ENCODE data around the gene CDH24. TPM values are rescaled to one million over a fixed set of nuclear protein-coding genes. Genes with fewer than 3 reads are reported as not detected.

CDH24 gene
- total and polyA plus RNA-seq, 12 donors, result 0.57 to 9.1 (median 1.6) TPM

DNA sequence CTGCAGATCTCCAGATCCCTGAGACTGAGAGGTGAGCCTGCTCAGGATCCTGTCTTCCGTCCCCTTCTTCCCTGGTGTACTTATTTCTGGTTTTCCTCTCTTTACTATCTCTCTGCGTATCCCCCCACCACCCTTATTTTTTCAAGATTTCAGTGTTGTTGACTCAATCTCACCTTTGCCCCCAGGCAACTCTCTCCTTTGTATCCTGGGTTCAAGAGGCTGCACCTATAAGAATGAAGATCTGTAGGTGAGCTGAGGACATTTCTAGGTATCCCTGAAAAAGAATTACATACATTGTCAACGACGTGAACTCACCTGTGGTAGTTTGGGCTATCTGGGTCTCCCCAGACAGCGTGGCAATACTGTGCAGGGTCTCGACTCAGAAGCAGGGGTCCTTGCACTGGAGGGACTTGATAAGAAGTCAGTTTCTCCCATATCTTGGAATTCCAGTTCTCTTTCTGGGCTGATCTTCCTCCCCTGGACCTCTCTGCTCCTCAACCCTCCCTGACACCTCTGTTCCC, 46.8 kb upstream of the CDH24 start:
- WGBS, 2 donors, result 78 to 83% methylated on average over 6 of the region's 6 CpGs
- intact Hi-C loops (cut with DNase I), result no loop called here
- DNase-seq (no peak), ATAC-seq (no peak)
- Histone ChIP-seq H3K4me1 (peaks cover 0 to 16% (median 5%) of the 10 kb centered on the region in 9 donors), H3K27ac (no peak overlapping the region), H3K27me3 (no peaks in the 10 kb centered on the region), H3K36me3 (peaks cover 0 to 6% (median under 1%) of the 10 kb centered on the region in 9 donors), H3K4me3 (no peak overlapping the region), H3K9me3 (no peaks in the 10 kb centered on the region)
- TF ChIP-seq, protein P1, sequence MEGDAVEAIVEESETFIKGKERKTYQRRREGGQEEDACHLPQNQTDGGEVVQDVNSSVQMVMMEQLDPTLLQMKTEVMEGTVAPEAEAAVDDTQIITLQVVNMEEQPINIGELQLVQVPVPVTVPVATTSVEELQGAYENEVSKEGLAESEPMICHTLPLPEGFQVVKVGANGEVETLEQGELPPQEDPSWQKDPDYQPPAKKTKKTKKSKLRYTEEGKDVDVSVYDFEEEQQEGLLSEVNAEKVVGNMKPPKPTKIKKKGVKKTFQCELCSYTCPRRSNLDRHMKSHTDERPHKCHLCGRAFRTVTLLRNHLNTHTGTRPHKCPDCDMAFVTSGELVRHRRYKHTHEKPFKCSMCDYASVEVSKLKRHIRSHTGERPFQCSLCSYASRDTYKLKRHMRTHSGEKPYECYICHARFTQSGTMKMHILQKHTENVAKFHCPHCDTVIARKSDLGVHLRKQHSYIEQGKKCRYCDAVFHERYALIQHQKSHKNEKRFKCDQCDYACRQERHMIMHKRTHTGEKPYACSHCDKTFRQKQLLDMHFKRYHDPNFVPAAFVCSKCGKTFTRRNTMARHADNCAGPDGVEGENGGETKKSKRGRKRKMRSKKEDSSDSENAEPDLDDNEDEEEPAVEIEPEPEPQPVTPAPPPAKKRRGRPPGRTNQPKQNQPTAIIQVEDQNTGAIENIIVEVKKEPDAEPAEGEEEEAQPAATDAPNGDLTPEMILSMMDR (IDR thresholded peaks at IDR 0.05), result no peak

DNA sequence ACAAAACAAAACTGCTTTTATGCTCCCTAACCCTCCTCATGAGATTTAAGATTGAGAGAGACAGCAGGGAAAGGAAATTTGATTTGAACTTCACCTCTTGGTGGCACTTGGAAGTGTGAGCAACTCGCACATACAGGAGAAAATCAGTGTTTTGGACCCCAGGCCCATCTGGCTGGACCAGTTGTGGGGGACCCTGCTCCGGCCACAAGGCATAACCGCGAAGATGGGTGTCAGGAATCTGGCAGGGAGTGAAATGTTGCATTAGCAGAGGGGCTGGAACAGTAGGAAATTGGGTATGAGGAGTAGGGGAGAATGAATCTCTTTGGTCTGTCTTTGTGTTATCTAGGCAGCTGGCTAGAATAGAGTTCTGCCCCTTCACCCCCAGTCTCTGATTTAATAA, 46.3 kb upstream of the CDH24 start:
- no peak for ATAC-seq
- intact Hi-C loops (cut with DNase I), result no loop called here
- 84 to 92% methylated on average over 4 of the region's 4 CpGs for WGBS, 2 donors

DNA sequence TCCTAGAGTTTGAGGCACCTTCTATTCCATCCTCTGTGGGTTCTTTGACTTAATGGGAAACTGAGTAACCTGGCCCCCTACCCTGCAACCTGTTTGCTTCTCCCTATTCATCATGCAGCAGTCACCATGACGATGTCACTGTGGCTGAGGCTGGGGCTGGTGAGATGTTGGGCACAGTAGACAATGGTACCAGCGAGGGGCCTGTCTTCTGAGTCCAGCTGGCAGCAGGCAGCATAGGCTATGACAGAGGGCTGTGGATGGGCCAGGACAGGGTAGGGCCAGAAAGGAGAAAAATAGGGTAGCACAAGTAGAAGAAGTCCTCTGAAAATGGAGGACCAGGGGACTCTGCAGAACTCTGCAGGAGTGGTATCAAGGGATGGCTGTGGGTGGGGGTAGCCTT, 45.5 kb upstream of the CDH24 start:
- Histone ChIP-seq H3K9me3 (no peaks in the 10 kb centered on the region), H3K4me1 (peaks cover 0 to 23% (median 12%) of the 10 kb centered on the region in 9 donors), H3K27ac (no peak overlapping the region), H3K27me3 (no peaks in the 10 kb centered on the region), H3K36me3 (peaks cover 0 to 19% (median 14%) of the 10 kb centered on the region in 9 donors), H3K4me3 (no peak overlapping the region)
- TF ChIP-seq, protein P1 (IDR thresholded peaks at IDR 0.05), result no peak
- WGBS, 2 donors, result 90 to 96% methylated on average over 2 of the region's 2 CpGs
- ATAC-seq (no peak), DNase-seq (no peak)
- intact Hi-C loops (cut with DNase I), result no loop called here

More for the DNA sequence above, 46.3 kb upstream of the CDH24 start:
- DNase-seq, result no peak
- TF ChIP-seq, protein P1 (IDR thresholded peaks at IDR 0.05), result no peak
- H3K4me3 ChIP-seq, result no peak overlapping the region
- H3K36me3 ChIP-seq, result peaks cover 0 to 11% (median 6%) of the 10 kb centered on the region in 9 donors
- no peaks in the 10 kb centered on the region for H3K9me3 ChIP-seq
- peaks cover 0 to 19% (median 8%) of the 10 kb centered on the region in 9 donors for H3K4me1 ChIP-seq
- H3K27me3 ChIP-seq, result no peaks in the 10 kb centered on the region
- H3K27ac ChIP-seq, result no peak overlapping the region

DNA sequence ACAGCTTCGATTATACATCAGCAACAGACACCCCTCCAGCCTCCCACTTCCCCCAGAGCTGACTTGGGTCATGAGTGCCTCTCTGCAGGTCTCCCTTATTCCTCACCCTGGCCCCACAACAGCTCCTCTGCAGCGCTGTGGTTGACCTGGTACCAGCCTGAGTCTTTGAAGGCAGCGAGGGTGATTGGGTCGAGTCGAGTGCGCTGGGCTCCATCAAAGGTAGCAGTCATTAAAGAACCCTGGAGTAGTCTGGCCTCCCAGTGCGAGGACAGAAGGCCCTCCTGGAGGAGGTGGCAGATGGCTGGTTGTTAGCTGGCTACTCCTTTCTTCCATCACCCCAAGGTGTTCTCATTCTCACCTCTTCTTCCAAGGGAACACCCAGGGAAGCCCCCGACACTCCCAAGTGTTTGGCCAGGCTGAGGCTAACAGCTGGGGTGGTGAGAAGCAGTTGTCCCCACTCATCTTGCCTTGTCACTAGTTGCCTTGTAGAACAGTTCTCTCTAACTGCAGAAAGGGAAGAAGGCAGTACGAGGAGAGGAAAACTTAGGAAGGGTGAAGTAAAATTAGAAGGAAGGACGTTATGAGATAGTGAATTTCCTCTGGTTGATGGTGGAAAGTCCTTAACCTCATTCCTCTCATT, 44.8 kb upstream of the CDH24 start:
- 81 to 84% methylated on average over 10 of the region's 10 CpGs for WGBS, 2 donors
- Histone ChIP-seq H3K27ac (no peak overlapping the region), H3K4me1 (peaks cover 0 to 30% (median 19%) of the 10 kb centered on the region in 9 donors), H3K27me3 (no peaks in the 10 kb centered on the region), H3K4me3 (no peak overlapping the region), H3K36me3 (peaks cover 0 to 26% (median 15%) of the 10 kb centered on the region in 9 donors), H3K9me3 (no peaks in the 10 kb centered on the region)
- ATAC-seq (no peak), DNase-seq (no peak)
- TF ChIP-seq, protein P1 (IDR thresholded peaks at IDR 0.05), result no peak
- intact Hi-C loops (cut with DNase I), result no loop called here

All from heart right ventricle (tissue), 16 donors.